Stimulated activated CD4-positive, alpha-beta T cell treated with anti-CD3 and anti-CD28 coated beads, Interleukin-1b, Interleukin-23, amount 100 ng/mL, for 4 hours (primary cell): ENCODE results near the gene GALNTL6.
"Not testable (repeated sequence)": the region's sequence is repeated elsewhere in the genome, so short reads cannot be mapped to it uniquely, and the experiment has no call there.

Source experiments
- DNase-seq, 2 donors: peaks; one replicate each; pipeline ENCODE4 v3.0.0-alpha.2; 2020; ENCODE audit warnings: low read depth in 2 of 2

Gene GALNTL6

GRCh38 chr4:172657081-172657480, 843.9 kb downstream of the GALNTL6 start:
- DNase-seq = no peak

GRCh38 chr4:172660251-172660650, 847.0 kb downstream of the GALNTL6 start:
- no peak for DNase-seq

GRCh38 chr4:172662113-172662512, 848.9 kb downstream of the GALNTL6 start:
- no peak for DNase-seq

GRCh38 chr4:172666711-172667368, 853.6 kb downstream of the GALNTL6 start:
- DNase-seq = no peak

GRCh38 chr4:172674811-172675210, 861.6 kb downstream of the GALNTL6 start:
- DNase-seq = no peak

GRCh38 chr4:172675232-172675631, 862.0 kb downstream of the GALNTL6 start:
- DNase-seq = no peak

- DNase-seq = no peak
These were observed 867.5 kb downstream of the GALNTL6 start for GRCh38 chr4:172680691-172681090.

- DNase-seq = no peak
These were observed 869.8 kb downstream of the GALNTL6 start for GRCh38 chr4:172683021-172683420.

GRCh38 chr4:172686021-172686420, 872.8 kb downstream of the GALNTL6 start:
- DNase-seq = no peak

GRCh38 chr4:172688534-172688933, 875.3 kb downstream of the GALNTL6 start:
- DNase-seq = no peak

- no peak for DNase-seq
These were observed 878.3 kb downstream of the GALNTL6 start for GRCh38 chr4:172691552-172691951.

GRCh38 chr4:172692701-172693100, 879.5 kb downstream of the GALNTL6 start:
- DNase-seq = no peak

- no peak for DNase-seq
These were observed 885.1 kb downstream of the GALNTL6 start for GRCh38 chr4:172698256-172698655.

GRCh38 chr4:172705565-172705964, 892.4 kb downstream of the GALNTL6 start:
- DNase-seq = no peak

GRCh38 chr4:172706000-172706399, 892.8 kb downstream of the GALNTL6 start:
- no peak for DNase-seq

GRCh38 chr4:172707622-172708021, 894.4 kb downstream of the GALNTL6 start:
- DNase-seq = no peak

- DNase-seq = no peak
These were observed 895.0 kb downstream of the GALNTL6 start for GRCh38 chr4:172708184-172708583.

- no peak for DNase-seq
These were observed 896.2 kb downstream of the GALNTL6 start for GRCh38 chr4:172709376-172709775.

GRCh38 chr4:172716291-172716690, 903.1 kb downstream of the GALNTL6 start:
- no peak for DNase-seq

GRCh38 chr4:172721659-172722058, 908.5 kb downstream of the GALNTL6 start:
- no peak for DNase-seq

GRCh38 chr4:172725581-172725980, 912.4 kb downstream of the GALNTL6 start:
- DNase-seq = no peak

GRCh38 chr4:172726001-172726423, 912.8 kb downstream of the GALNTL6 start:
- no peak for DNase-seq

GRCh38 chr4:172727631-172728030, 914.4 kb downstream of the GALNTL6 start:
- DNase-seq = no peak

GRCh38 chr4:172733645-172734044, 920.4 kb downstream of the GALNTL6 start:
- not testable (repeated sequence) for DNase-seq
